ENCODE measurements around the gene TVP23A. TPM values are rescaled to one million over a fixed set of nuclear protein-coding genes. Genes with fewer than 3 reads are reported as not detected.
A peak's percentile ranks its signal among the peaks of the same experiment; 100 is the strongest.

The TVP23A gene
- total RNA-seq, 1 donor from 2014 or later = 0.07 TPM

DNA sequence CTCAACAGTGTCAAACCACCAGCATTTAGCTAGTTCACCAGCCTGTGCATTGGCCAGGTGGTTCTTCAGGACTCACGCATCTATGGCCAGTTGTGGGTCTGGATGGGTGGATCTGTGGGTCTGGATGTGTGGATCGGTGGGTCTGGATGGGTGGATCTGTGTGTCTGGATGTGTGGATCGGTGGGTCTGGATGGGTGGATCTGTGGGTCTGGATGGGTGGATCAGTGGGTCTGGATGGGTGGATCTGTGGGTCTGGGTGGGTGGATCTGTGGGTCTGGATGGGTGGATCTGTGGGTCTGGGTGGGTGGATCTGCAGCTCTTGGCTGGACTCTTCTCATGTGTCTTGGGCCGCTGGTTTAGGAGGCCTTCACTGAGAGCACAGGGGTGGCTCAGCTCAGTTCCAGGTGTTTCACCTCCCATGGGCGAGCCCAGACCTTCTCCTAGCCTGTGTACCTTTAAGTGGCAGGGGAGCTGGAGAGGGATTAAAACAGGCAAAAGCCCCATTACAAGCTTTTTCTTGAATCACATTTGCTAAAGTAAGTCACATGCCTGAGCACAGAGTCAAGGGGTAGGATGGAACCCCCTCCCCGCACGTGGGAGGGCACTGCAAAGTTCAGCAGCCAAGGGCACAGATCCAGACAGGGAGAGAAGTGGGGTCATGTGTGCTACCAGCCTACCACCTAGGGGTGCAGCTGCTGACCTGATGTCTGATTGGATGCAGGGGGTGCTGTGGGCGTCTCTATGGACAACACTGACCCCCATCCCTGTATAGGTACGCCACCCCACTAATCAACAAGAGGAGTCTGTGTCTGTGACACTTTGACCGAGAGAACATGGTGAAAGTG is 78.4 kb downstream of the TVP23A start:
- Mint-ChIP-seq H3K4me3 (ENCODE audit: unreplicated experiment) (no peak overlapping the region), H3K9me3 (ENCODE audit: low read depth) (no peaks in the 10 kb centered on the region), H3K27ac (ENCODE audit: unreplicated experiment) (no peak overlapping the region), H3K4me1 (ENCODE audit: low read depth) (peaks cover 34% of the 10 kb centered on the region), H3K36me3 (ENCODE audit: low read depth) (no peaks in the 10 kb centered on the region), H3K27me3 (ENCODE audit: low read depth) (no peaks in the 10 kb centered on the region)
- TF ChIP-seq, protein P1, sequence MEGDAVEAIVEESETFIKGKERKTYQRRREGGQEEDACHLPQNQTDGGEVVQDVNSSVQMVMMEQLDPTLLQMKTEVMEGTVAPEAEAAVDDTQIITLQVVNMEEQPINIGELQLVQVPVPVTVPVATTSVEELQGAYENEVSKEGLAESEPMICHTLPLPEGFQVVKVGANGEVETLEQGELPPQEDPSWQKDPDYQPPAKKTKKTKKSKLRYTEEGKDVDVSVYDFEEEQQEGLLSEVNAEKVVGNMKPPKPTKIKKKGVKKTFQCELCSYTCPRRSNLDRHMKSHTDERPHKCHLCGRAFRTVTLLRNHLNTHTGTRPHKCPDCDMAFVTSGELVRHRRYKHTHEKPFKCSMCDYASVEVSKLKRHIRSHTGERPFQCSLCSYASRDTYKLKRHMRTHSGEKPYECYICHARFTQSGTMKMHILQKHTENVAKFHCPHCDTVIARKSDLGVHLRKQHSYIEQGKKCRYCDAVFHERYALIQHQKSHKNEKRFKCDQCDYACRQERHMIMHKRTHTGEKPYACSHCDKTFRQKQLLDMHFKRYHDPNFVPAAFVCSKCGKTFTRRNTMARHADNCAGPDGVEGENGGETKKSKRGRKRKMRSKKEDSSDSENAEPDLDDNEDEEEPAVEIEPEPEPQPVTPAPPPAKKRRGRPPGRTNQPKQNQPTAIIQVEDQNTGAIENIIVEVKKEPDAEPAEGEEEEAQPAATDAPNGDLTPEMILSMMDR (IDR thresholded peaks at IDR 0.05) = no peak
- DNase-seq (ENCODE audit: low spot score) = peak; percentile 59

DNA sequence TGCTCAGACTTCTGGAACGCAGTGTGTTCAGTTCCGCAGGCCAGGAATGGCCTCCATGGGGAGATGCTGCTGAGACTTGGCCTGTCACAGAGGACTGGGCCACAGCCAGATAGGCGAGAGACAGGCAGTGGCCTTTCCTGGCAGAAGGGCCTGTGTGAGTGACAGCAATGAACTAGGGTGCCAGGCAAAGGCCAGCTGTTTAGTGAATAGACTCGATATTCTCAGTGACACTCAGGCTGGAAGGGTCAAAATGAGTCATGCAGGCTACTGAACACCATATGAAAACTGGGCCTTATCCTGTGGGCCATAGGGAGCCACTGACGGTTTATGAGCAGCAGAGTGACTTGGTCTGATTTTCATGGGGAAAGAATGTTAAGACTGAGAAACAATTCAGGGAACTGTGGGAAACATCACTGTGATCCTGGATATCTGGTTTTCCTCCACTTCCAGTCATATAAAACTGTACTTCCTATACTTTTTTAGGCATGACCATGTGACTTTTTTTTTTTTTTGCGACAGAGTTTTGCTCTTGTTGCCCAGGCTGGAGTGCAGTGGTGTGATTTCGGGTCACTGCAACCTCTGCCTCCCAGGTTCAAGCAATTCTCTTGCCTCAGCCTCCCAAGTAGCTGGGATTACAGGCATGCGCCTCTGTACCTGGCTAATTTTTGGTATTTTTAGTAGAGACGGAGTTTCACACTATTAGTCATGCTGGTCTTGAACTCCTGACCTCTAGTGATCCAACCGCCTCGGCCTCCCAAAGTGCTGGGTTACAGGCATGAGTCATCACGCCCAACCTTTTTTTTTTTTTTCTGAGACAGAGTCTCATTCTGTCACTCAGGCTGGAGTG is 80.1 kb downstream of the TVP23A start:
- Mint-ChIP-seq H3K9me3 (ENCODE audit: low read depth) (no peaks in the 10 kb centered on the region), H3K4me1 (ENCODE audit: low read depth) (peaks cover 23% of the 10 kb centered on the region), H3K4me3 (ENCODE audit: unreplicated experiment) (no peak overlapping the region), H3K36me3 (ENCODE audit: low read depth) (no peaks in the 10 kb centered on the region), H3K27me3 (ENCODE audit: low read depth) (no peaks in the 10 kb centered on the region), H3K27ac (ENCODE audit: unreplicated experiment) (peak overlapping the region; percentile 74)
- TF ChIP-seq, protein P1 (IDR thresholded peaks at IDR 0.05) = no peak
- DNase-seq (ENCODE audit: low spot score) = peak; percentile 27

DNA sequence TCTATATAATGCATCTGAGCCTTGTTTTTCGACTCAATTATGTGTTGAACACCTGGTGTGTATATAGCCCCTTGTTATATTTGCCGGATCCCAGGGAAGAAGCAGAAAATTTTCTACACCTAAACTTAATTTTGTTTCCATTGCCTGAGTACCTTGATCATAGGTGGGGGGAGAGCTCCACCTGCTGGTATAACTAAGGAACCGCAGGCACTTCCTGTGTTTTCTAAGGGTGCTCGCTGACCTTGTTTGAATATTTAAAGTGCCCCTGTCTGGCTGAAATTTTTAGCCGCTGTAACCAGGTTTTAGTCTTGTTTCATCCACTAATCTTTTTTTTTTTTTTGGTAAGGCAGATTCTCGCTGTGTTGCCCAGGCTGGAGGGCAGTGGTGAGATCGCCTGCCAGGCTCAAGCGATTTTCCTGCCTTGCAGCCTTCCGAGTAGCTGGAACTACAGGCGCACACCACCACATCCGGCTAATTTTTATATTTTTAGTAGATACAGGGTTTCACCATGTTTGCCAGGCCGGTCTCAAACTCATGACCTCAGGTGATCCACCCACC is 81.4 kb downstream of the TVP23A start:
- TF ChIP-seq, protein P1 (IDR thresholded peaks at IDR 0.05) = peak; percentile 96
- peaks cover 5% of the 10 kb centered on the region for H3K9me3 Mint-ChIP-seq (ENCODE audit: low read depth)
- no peaks in the 10 kb centered on the region for H3K27me3 Mint-ChIP-seq (ENCODE audit: low read depth)
- no peak overlapping the region for H3K4me3 Mint-ChIP-seq (ENCODE audit: unreplicated experiment)
- peak; percentile 30 for DNase-seq (ENCODE audit: low spot score)
- H3K27ac Mint-ChIP-seq (ENCODE audit: unreplicated experiment) = no peak overlapping the region
- H3K36me3 Mint-ChIP-seq (ENCODE audit: low read depth) = peaks cover 3% of the 10 kb centered on the region
- H3K4me1 Mint-ChIP-seq (ENCODE audit: low read depth) = peaks cover 17% of the 10 kb centered on the region

DNA sequence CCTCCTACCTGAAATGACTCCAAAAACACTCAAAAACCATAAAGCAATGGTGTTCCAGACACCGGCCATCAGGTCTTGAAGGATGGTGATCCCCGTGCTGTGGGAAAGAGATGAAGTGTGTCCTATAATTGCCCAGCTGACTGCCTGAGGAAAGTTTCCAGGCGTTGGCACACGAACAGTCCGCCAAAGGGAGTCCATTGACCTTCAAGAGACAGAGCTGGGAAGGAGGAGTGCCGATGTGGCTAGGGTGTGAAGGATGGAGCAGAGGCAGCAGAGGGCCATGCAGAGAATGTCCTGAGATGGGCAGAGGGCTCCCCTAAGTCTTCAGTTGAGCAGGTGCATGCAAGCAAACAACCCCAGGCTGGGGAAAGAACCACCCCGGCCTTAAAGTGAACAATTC is 86.8 kb downstream of the TVP23A start:
- no peaks in the 10 kb centered on the region for H3K4me1 Mint-ChIP-seq (ENCODE audit: low read depth)
- no peak overlapping the region for H3K27ac Mint-ChIP-seq (ENCODE audit: unreplicated experiment)
- no peak for DNase-seq (ENCODE audit: low spot score)
- peaks cover 5% of the 10 kb centered on the region for H3K9me3 Mint-ChIP-seq (ENCODE audit: low read depth)
- H3K27me3 Mint-ChIP-seq (ENCODE audit: low read depth) = no peaks in the 10 kb centered on the region
- TF ChIP-seq, protein P1 (IDR thresholded peaks at IDR 0.05) = no peak
- H3K4me3 Mint-ChIP-seq (ENCODE audit: unreplicated experiment) = no peak overlapping the region
- H3K36me3 Mint-ChIP-seq (ENCODE audit: low read depth) = peaks cover 3% of the 10 kb centered on the region

Data from chondrocyte (in vitro differentiated cells).